WTC11 (cell line): Measurements from ENCODE around the gene LDLRAD2. TPM values are rescaled to one million over a fixed set of nuclear protein-coding genes. Genes with fewer than 3 reads are reported as not detected.

Experiments used
- ATAC-seq: fragments of 200-7000 bp; cut with Tn5 transposase; 2 replicates; pipeline ENCODE4 v1.10.0; 2021; ENCODE audit warnings: mild to moderate bottlenecking, moderate library complexity
- CTCF ChIA-PET: fragments of 300-600 bp; sonication (Branson Sonifier 250); formaldehyde crosslinking; loops from one replicate; lab custom pipeline; 2021; ENCODE audit warnings: antibody characterized with exemption; lab: Charles Lee
- POLR2A ChIA-PET: fragments of 350-600 bp; sonication (Branson Sonifier 250); formaldehyde crosslinking; loops from one replicate; lab custom pipeline; 2021; ENCODE audit warnings: antibody characterized with exemption; lab: Charles Lee
- DNase-seq: peaks from one replicate; pipeline ENCODE4 v3.0.0; 2021; ENCODE audit warnings: low spot score
- H3K27ac Mint-ChIP-seq: 2 replicates; pipeline ENCODE4 v1.8.0; 2021; ENCODE audit warnings: mixed read lengths
- H3K27me3 Mint-ChIP-seq: 2 replicates; pipeline ENCODE4 v1.8.0; 2021; ENCODE audit warnings: low read depth, mild to moderate bottlenecking, moderate library complexity, mixed read lengths
- H3K36me3 Mint-ChIP-seq: 2 replicates; pipeline ENCODE4 v1.8.0; 2021; ENCODE audit warnings: mixed read lengths
- H3K4me1 Mint-ChIP-seq: 2 replicates; pipeline ENCODE4 v1.8.0; 2022; ENCODE audit warnings: mixed read lengths
- H3K4me3 Mint-ChIP-seq: 2 replicates; pipeline ENCODE4 v1.8.0; 2021; ENCODE audit warnings: mild to moderate bottlenecking, moderate library complexity, mixed read lengths
- H3K9me3 Mint-ChIP-seq: 2 replicates; pipeline ENCODE4 v1.8.0; 2021; ENCODE audit warnings: mixed read lengths
- E2F1 ChIP-seq: sonication (generic); formaldehyde crosslinking; IDR thresholded peaks from 2 replicates; pipeline ENCODE4 v1.8.0; 2022; ENCODE audit warnings: mild to moderate bottlenecking, missing genetic modification reagents
- E2F4 ChIP-seq: sonication (generic); formaldehyde crosslinking; IDR thresholded peaks from 2 replicates; pipeline ENCODE4 v1.8.1; 2022; ENCODE audit warnings: low read depth, mild to moderate bottlenecking, moderate library complexity, missing genetic modification reagents, borderline replicate concordance
- EMX1 ChIP-seq: fragments of 250-450 bp; sonication (Bioruptor Pico); IDR thresholded peaks from 2 replicates; pipeline ENCODE4 v1.8.0; 2021; ENCODE audit warnings: mild to moderate bottlenecking
- ESRRA ChIP-seq: sonication (generic); formaldehyde crosslinking; IDR thresholded peaks from 2 replicates; pipeline ENCODE4 v1.8.1; 2022; ENCODE audit warnings: mild to moderate bottlenecking, missing genetic modification reagents, borderline replicate concordance
- FOXJ3 ChIP-seq: sonication (generic); formaldehyde crosslinking; IDR thresholded peaks from 2 replicates; pipeline ENCODE4 v1.9.0; 2021; ENCODE audit warnings: missing genetic modification reagents, mild to moderate bottlenecking, borderline replicate concordance
- FOXP1 ChIP-seq: sonication (generic); formaldehyde crosslinking; IDR thresholded peaks from 2 replicates; pipeline ENCODE4 v1.8.0; 2022; ENCODE audit warnings: missing genetic modification reagents, mild to moderate bottlenecking, moderate library complexity, borderline replicate concordance
- KAT7 ChIP-seq: sonication (generic); formaldehyde crosslinking; IDR thresholded peaks from 2 replicates; pipeline ENCODE4 v1.8.1; 2023; ENCODE audit warnings: missing genetic modification reagents, mild to moderate bottlenecking, borderline replicate concordance
- NFATC4 ChIP-seq: fragments of 250-450 bp; sonication (Bioruptor Pico); IDR thresholded peaks from 2 replicates; pipeline ENCODE4 v1.9.0; 2021; ENCODE audit warnings: mild to moderate bottlenecking
- NFE2L1 ChIP-seq: sonication (generic); formaldehyde crosslinking; IDR thresholded peaks from 2 replicates; pipeline ENCODE4 v1.8.1; 2023; ENCODE audit warnings: missing genetic modification reagents
- NR1H2 ChIP-seq: sonication (generic); formaldehyde crosslinking; IDR thresholded peaks from 2 replicates; pipeline ENCODE4 v1.9.0; 2021; ENCODE audit warnings: mild to moderate bottlenecking, moderate library complexity, missing genetic modification reagents
- PRRX2 ChIP-seq: fragments of 250-450 bp; sonication (Bioruptor Pico); IDR thresholded peaks from 2 replicates; pipeline ENCODE4 v1.8.0; 2021; ENCODE audit warnings: mild to moderate bottlenecking
- RELA ChIP-seq: sonication (generic); formaldehyde crosslinking; IDR thresholded peaks from 2 replicates; pipeline ENCODE4 v1.8.1; 2022; ENCODE audit warnings: missing genetic modification reagents, mild to moderate bottlenecking, borderline replicate concordance
- SOX15 ChIP-seq: fragments of 250-450 bp; sonication (Bioruptor Pico); IDR thresholded peaks from 2 replicates; pipeline ENCODE4 v1.9.0; 2021; ENCODE audit warnings: mild to moderate bottlenecking
- SP1 ChIP-seq: sonication (generic); formaldehyde crosslinking; conservative IDR thresholded peaks from 2 replicates; pipeline ENCODE4 v1.8.1; 2022; ENCODE audit warnings: missing genetic modification reagents
- USF2 ChIP-seq: sonication (generic); formaldehyde crosslinking; IDR thresholded peaks from 2 replicates; pipeline ENCODE4 v1.8.1; 2023; ENCODE audit warnings: mild to moderate bottlenecking, missing genetic modification reagents, moderate library complexity
- ZNF121 ChIP-seq: sonication (generic); formaldehyde crosslinking; IDR thresholded peaks from 2 replicates; pipeline ENCODE4 v1.8.0; 2023; ENCODE audit warnings: missing genetic modification reagents
- ZNF138 ChIP-seq: sonication (generic); formaldehyde crosslinking; conservative IDR thresholded peaks from 2 replicates; pipeline ENCODE4 v1.8.1; 2022; ENCODE audit warnings: mild to moderate bottlenecking, moderate library complexity, missing genetic modification reagents
- ZNF396 ChIP-seq: fragments of 250-450 bp; sonication (Bioruptor Pico); IDR thresholded peaks from 2 replicates; pipeline ENCODE4 v1.8.0; 2021; ENCODE audit warnings: mild to moderate bottlenecking, moderate library complexity, borderline replicate concordance
- total RNA-seq: library from RNA; stranded (reverse); gene quantifications from 3 replicates; pipeline ENCODE4 v1.2.3, GENCODE V29; 2021
- TF ChIP-seq, protein P1 (sequence below): fragments of 250-450 bp; sonication (Bioruptor Pico); IDR thresholded peaks from 2 replicates; pipeline ENCODE4 v1.9.0; 2021; ENCODE audit warnings: mild to moderate bottlenecking, borderline replicate concordance
- TF ChIP-seq, protein P2 (sequence below): sonication (generic); formaldehyde crosslinking; IDR thresholded peaks from 2 replicates; pipeline ENCODE4 v1.8.0; 2022; ENCODE audit warnings: mild to moderate bottlenecking, missing genetic modification reagents
- TF ChIP-seq, protein P3 (sequence below): sonication (generic); formaldehyde crosslinking; IDR thresholded peaks from 2 replicates; pipeline ENCODE4 v1.8.1; 2022; ENCODE audit warnings: mild to moderate bottlenecking, missing genetic modification reagents, moderate library complexity, borderline replicate concordance
- TF ChIP-seq, protein P4 (sequence below): sonication (generic); formaldehyde crosslinking; IDR thresholded peaks from 2 replicates; pipeline ENCODE4 v1.8.1; 2023; ENCODE audit warnings: mild to moderate bottlenecking, missing genetic modification reagents, moderate library complexity

Gene LDLRAD2
- total RNA-seq, 1 experiment from 2014 or later: 0.63 TPM

DNA sequence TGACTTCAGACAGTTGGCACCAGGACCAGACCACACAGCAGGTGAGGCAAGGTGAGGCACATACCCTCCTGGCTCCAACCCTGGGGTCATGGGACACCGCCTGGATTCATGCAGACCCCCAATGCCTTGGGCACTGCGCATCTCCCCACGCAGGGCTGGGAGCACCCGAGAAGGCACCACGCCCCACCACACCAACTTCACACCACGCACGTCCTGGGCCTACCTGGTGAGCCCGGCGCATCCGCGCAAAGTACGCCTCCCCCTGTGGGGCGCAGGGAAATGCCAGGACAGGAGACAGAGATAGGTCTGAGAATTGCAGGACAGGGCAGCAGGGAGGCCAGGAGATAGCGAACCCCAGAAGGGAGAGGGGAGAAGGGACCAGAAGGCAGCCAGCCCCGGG is 58.5 kb downstream of the LDLRAD2 start (continued):
- TF ChIP-seq, protein P1, sequence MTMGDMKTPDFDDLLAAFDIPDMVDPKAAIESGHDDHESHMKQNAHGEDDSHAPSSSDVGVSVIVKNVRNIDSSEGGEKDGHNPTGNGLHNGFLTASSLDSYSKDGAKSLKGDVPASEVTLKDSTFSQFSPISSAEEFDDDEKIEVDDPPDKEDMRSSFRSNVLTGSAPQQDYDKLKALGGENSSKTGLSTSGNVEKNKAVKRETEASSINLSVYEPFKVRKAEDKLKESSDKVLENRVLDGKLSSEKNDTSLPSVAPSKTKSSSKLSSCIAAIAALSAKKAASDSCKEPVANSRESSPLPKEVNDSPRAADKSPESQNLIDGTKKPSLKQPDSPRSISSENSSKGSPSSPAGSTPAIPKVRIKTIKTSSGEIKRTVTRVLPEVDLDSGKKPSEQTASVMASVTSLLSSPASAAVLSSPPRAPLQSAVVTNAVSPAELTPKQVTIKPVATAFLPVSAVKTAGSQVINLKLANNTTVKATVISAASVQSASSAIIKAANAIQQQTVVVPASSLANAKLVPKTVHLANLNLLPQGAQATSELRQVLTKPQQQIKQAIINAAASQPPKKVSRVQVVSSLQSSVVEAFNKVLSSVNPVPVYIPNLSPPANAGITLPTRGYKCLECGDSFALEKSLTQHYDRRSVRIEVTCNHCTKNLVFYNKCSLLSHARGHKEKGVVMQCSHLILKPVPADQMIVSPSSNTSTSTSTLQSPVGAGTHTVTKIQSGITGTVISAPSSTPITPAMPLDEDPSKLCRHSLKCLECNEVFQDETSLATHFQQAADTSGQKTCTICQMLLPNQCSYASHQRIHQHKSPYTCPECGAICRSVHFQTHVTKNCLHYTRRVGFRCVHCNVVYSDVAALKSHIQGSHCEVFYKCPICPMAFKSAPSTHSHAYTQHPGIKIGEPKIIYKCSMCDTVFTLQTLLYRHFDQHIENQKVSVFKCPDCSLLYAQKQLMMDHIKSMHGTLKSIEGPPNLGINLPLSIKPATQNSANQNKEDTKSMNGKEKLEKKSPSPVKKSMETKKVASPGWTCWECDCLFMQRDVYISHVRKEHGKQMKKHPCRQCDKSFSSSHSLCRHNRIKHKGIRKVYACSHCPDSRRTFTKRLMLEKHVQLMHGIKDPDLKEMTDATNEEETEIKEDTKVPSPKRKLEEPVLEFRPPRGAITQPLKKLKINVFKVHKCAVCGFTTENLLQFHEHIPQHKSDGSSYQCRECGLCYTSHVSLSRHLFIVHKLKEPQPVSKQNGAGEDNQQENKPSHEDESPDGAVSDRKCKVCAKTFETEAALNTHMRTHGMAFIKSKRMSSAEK: no peak
- no peak for TF ChIP-seq KAT7 (CRISPR knock-in tag)

DNA sequence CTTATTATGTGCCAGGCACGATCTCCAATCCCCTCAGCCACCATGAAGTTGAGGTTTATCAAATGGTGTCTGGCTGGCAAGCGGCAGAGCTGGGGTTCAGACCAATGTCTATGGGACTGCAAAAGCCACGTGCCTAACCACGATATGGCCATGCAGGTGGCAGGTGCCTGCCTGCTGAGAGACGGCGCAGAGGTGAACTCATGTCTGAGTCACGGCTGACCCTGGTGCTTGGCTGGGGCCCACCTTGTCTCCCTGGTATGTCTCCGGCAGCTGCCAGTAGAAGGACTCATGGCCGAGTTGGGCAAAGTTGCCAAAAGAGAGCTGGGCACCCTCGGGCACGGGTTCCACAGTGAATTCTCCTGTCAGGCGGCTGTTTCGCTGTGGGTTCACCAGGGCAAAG is 59.9 kb downstream of the LDLRAD2 start:
- no peak overlapping the region for H3K4me3 Mint-ChIP-seq
- CTCF ChIA-PET: interaction anchor here (0.7 kb wide), 1 partner anchor 10 kb away, joined by 6 read pairs; no protein-coding TSS in a partner anchor
- H3K27ac Mint-ChIP-seq: peak overlapping the region; percentile 81; the same call in 1 of the 2 replicates
- no peak for TF ChIP-seq FOXP1 (CRISPR knock-in tag)
- no peak for TF ChIP-seq E2F4 (CRISPR knock-in tag)
- no peak for TF ChIP-seq E2F1 (CRISPR knock-in tag)
- TF ChIP-seq, protein P2, sequence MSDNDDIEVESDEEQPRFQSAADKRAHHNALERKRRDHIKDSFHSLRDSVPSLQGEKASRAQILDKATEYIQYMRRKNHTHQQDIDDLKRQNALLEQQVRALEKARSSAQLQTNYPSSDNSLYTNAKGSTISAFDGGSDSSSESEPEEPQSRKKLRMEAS (CRISPR knock-in tag): no peak
- TF ChIP-seq NR1H2 (CRISPR knock-in tag): no peak
- no peak for TF ChIP-seq NFE2L1 (CRISPR knock-in tag)
- TF ChIP-seq SP1 (CRISPR knock-in tag): no peak
- TF ChIP-seq RELA (CRISPR knock-in tag): no peak
- TF ChIP-seq ESRRA (CRISPR knock-in tag): no peak
- TF ChIP-seq PRRX2 (CRISPR knock-in tag): no peak
- no peak for TF ChIP-seq SOX15 (CRISPR knock-in tag)
- no peak for TF ChIP-seq ZNF396 (CRISPR knock-in tag)
- TF ChIP-seq ZNF121: no peak
- H3K9me3 Mint-ChIP-seq: no peaks in the 10 kb centered on the region
- no peaks in the 10 kb centered on the region for H3K27me3 Mint-ChIP-seq
- POLR2A ChIA-PET: no interaction called here
- peaks cover 12% of the 10 kb centered on the region for H3K4me1 Mint-ChIP-seq
- DNase-seq (no peak), ATAC-seq (no peak)
- H3K36me3 Mint-ChIP-seq: peaks cover 27% of the 10 kb centered on the region

DNA sequence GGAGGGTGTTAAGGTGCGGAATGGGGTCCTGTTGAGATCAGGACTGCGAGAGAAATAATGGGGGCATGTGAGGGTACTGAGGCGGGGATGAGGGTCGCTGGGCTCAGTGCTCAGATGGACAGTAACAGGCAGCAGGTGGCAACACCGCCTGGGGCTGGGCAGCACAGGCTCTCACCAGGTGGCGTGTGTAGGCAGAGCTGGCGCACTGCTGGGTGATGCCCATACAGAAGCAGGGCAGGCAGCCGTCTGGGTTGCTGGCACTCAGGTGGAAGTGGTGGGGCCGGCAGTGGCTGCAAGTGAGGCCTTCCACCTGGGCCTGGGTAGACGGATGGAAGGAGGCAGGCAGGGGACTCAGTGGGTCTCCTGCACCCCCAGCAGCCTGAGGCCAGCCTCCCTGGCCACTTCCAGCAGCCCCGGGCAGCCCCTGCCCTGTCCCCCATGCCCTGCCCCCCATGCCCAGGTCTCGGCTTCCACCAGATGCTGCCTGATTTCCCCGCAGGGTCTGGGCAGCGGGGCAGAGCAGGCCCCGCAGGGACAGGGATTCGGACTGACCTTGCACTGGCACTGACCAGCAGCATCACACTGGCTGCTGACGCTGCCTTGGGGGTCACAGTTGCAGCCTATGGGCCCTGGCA is 60.5 kb downstream of the LDLRAD2 start:
- Mint-ChIP-seq H3K4me3 (no peak overlapping the region), H3K4me1 (peaks cover 8% of the 10 kb centered on the region), H3K27me3 (no peaks in the 10 kb centered on the region)
- CTCF ChIA-PET: no interaction called here
- TF ChIP-seq, protein P3, sequence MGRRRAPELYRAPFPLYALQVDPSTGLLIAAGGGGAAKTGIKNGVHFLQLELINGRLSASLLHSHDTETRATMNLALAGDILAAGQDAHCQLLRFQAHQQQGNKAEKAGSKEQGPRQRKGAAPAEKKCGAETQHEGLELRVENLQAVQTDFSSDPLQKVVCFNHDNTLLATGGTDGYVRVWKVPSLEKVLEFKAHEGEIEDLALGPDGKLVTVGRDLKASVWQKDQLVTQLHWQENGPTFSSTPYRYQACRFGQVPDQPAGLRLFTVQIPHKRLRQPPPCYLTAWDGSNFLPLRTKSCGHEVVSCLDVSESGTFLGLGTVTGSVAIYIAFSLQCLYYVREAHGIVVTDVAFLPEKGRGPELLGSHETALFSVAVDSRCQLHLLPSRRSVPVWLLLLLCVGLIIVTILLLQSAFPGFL (CRISPR knock-in tag): no peak
- TF ChIP-seq FOXP1 (CRISPR knock-in tag) (no peak), ZNF396 (CRISPR knock-in tag) (no peak), EMX1 (CRISPR knock-in tag) (no peak), NFATC4 (CRISPR knock-in tag) (no peak), USF2 (CRISPR knock-in tag) (no peak), FOXJ3 (no peak), ZNF138 (no peak)
- TF ChIP-seq, protein P4, sequence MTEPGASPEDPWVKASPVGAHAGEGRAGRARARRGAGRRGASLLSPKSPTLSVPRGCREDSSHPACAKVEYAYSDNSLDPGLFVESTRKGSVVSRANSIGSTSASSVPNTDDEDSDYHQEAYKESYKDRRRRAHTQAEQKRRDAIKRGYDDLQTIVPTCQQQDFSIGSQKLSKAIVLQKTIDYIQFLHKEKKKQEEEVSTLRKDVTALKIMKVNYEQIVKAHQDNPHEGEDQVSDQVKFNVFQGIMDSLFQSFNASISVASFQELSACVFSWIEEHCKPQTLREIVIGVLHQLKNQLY (CRISPR knock-in tag): no peak
- TF ChIP-seq, all 79 proteins: peak for 0
- ATAC-seq: no peak
- POLR2A ChIA-PET: no interaction called here
- Mint-ChIP-seq H3K9me3 (no peaks in the 10 kb centered on the region), H3K27ac (no peak overlapping the region), H3K36me3 (peaks cover 31% of the 10 kb centered on the region)
- no peak for DNase-seq
